Astrocyte of the cerebellum (primary cell): ENCODE results near the gene ARPC2.

ENCODE experiments used
- DNase-seq: peaks from one replicate; pipeline ENCODE4 v3.0.0-alpha.2; 2011; ENCODE audit warnings: low read depth
- H3K4me3 ChIP-seq: 2 replicates; pipeline ENCODE4 v1.5.1; 2011; ENCODE audit warnings: mild to moderate bottlenecking, low read depth, low read length, moderate library complexity
- CTCF ChIP-seq: IDR thresholded peaks from 2 replicates; pipeline ENCODE4 v1.5.1; 2012; ENCODE audit warnings: low read length, low read depth, moderate library complexity, mild to moderate bottlenecking; ENCODE audit errors: missing control alignments
- in situ Hi-C: cut with HindIII; loops from 2 replicates; pipeline ENCODE4 v1.10.0; 2017; ENCODE audit warnings: low sequenced_read_pairs

ARPC2 gene

GRCh38 chr2:218230882-218231281 is 13.9 kb downstream of the ARPC2 start:
- in situ Hi-C loops = no loop called here
- H3K4me3 ChIP-seq = no peak overlapping the region
- DNase-seq = no peak
- no peak for TF ChIP-seq CTCF

GRCh38 chr2:218233543-218233942 is 16.6 kb downstream of the ARPC2 start:
- no peak for DNase-seq
- in situ Hi-C loops = no loop called here
- no peak overlapping the region for H3K4me3 ChIP-seq
- TF ChIP-seq CTCF = no peak

GRCh38 chr2:218234521-218234920 is 17.5 kb downstream of the ARPC2 start:
- in situ Hi-C loops = no loop called here
- no peak for DNase-seq

GRCh38 chr2:218235017-218235416 is 18.0 kb downstream of the ARPC2 start:
- no peak overlapping the region for H3K4me3 ChIP-seq
- DNase-seq = no peak
- no peak for TF ChIP-seq CTCF
- in situ Hi-C loops = no loop called here

More at GRCh38 chr2:218234521-218234920, 17.5 kb downstream of the ARPC2 start:
- TF ChIP-seq CTCF = no peak
- H3K4me3 ChIP-seq = no peak overlapping the region

- H3K4me3 ChIP-seq = no peak overlapping the region
- TF ChIP-seq CTCF = no peak
- no peak for DNase-seq
- in situ Hi-C loops = no loop called here
These were observed 19.8 kb downstream of the ARPC2 start for GRCh38 chr2:218236829-218237228.

- no peak overlapping the region for H3K4me3 ChIP-seq
- no peak for DNase-seq
- in situ Hi-C loops = no loop called here
- no peak for TF ChIP-seq CTCF
These were observed 21.9 kb downstream of the ARPC2 start for GRCh38 chr2:218238887-218239286.

- TF ChIP-seq CTCF = no peak
- no peak for DNase-seq
- H3K4me3 ChIP-seq = no peak overlapping the region
These were observed 27.2 kb downstream of the ARPC2 start for GRCh38 chr2:218244204-218244603.

More at GRCh38 chr2:218244204-218244603, 27.2 kb downstream of the ARPC2 start:
- in situ Hi-C loops = no loop called here
